ENCODE measurements around the gene LCE2A.
"Not testable (repeated sequence)": the region's sequence is repeated elsewhere in the genome, so short reads cannot be mapped to it uniquely, and the experiment has no call there.

GRCh38 chr1:152674983-152675382 is 23.2 kb upstream of the LCE2A start, which contains the start of gene LCE2C:
- not testable (repeated sequence) for TF ChIP-seq CTCF, POLR2A (IDR thresholded peaks at IDR 0.05)
